Adipocyte (in vitro differentiated cells): Measurements from ENCODE around the gene TRIM24.

Source experiments
- DNase-seq: peaks from one replicate; pipeline ENCODE4 v3.0.0-alpha.2; 2015; ENCODE audit warnings: low read depth
- H3K27me3 ChIP-seq: replicated peaks from 2 replicates; pipeline ENCODE4 v1.7.0; 2013; ENCODE audit warnings: mild to moderate bottlenecking, low read length, moderate library complexity; ENCODE audit not compliant: control insufficient read depth, insufficient read depth
- H3K36me3 ChIP-seq: 2 replicates; pipeline ENCODE4 v1.7.0; 2013; ENCODE audit warnings: low read length, mild to moderate bottlenecking, moderate library complexity; ENCODE audit not compliant: control insufficient read depth, insufficient read depth, severe bottlenecking
- H3K4me1 ChIP-seq: 2 replicates; pipeline ENCODE4 v1.7.0; 2013; ENCODE audit warnings: mild to moderate bottlenecking, low read length, moderate library complexity; ENCODE audit not compliant: control insufficient read depth, insufficient read depth
- H3K4me3 ChIP-seq: 2 replicates; pipeline ENCODE4 v1.7.0; 2013; ENCODE audit warnings: mild to moderate bottlenecking, low read length, moderate library complexity
- H3K9ac ChIP-seq: 2 replicates; pipeline ENCODE4 v1.7.0; 2013; ENCODE audit warnings: mild to moderate bottlenecking, low read length, moderate library complexity
- H3K9me3 ChIP-seq: 2 replicates; pipeline ENCODE4 v1.7.0; 2013; ENCODE audit warnings: mild to moderate bottlenecking, low read length, moderate library complexity; ENCODE audit not compliant: control insufficient read depth

Gene TRIM24

GRCh38 chr7:138608275-138608674 is 148.2 kb downstream of the TRIM24 start:
- no peaks in the 10 kb centered on the region for H3K4me1 ChIP-seq
- DNase-seq = peak; percentile 8
- H3K9me3 ChIP-seq = no peaks in the 10 kb centered on the region
- no peak overlapping the region for H3K9ac ChIP-seq
- H3K36me3 ChIP-seq = no peaks in the 10 kb centered on the region
- no peak overlapping the region for H3K4me3 ChIP-seq
- no peaks in the 10 kb centered on the region for H3K27me3 ChIP-seq

- Histone ChIP-seq H3K4me1 (no peaks in the 10 kb centered on the region), H3K9me3 (no peaks in the 10 kb centered on the region), H3K36me3 (no peaks in the 10 kb centered on the region), H3K9ac (no peak overlapping the region), H3K4me3 (no peak overlapping the region), H3K27me3 (no peaks in the 10 kb centered on the region)
- no peak for DNase-seq
Observed at GRCh38 chr7:138610671-138611170, 150.7 kb downstream of the TRIM24 start.

DNA sequence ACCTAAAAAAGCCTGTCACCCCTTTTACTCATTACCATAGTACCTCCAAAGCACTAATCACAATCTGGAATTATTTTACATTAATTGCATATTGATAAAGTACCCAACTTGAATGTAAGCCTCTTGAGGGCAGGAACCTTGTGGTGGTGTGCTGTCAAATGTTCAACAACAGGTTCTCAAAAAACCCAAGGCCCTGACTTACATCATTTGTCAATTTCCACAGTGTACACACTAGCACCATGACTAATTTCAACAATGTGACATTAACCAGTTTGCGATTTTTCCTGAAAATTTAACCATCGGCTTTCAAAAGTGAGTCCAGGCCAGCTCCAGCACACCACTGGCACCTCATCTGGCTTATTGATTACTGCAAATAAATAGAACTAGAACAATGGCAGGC is 153.6 kb downstream of the TRIM24 start:
- no peak overlapping the region for H3K9ac ChIP-seq
- no peak for DNase-seq
- no peaks in the 10 kb centered on the region for H3K9me3 ChIP-seq
- H3K36me3 ChIP-seq = no peaks in the 10 kb centered on the region
- no peaks in the 10 kb centered on the region for H3K4me1 ChIP-seq
- H3K4me3 ChIP-seq = no peak overlapping the region
- no peaks in the 10 kb centered on the region for H3K27me3 ChIP-seq

DNA sequence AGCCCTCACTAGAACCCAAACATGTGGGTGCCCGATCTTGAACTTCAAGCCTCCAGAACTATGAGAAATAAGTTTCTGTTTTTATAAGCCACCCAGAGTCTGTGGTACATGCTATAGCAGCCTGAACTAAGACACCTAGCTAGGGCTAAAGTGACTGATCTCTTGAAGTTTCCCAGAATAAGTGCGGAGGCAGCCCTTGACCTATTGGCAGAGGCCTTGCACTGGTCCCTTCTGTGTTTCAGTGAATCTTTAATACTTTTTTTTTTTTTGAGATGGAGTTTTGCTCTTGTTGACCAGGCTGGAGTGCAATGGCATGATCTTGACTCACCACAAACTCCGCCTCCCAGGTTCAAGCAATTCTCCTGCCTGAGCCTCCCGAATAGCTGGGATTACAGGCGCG is 156.0 kb downstream of the TRIM24 start:
- H3K27me3 ChIP-seq = no peaks in the 10 kb centered on the region
- no peaks in the 10 kb centered on the region for H3K9me3 ChIP-seq
- H3K4me3 ChIP-seq = no peak overlapping the region
- H3K9ac ChIP-seq = no peak overlapping the region
- no peaks in the 10 kb centered on the region for H3K36me3 ChIP-seq
- no peaks in the 10 kb centered on the region for H3K4me1 ChIP-seq
- no peak for DNase-seq

- no peak for DNase-seq
- no peaks in the 10 kb centered on the region for H3K9me3 ChIP-seq
- H3K36me3 ChIP-seq = no peaks in the 10 kb centered on the region
- no peaks in the 10 kb centered on the region for H3K4me1 ChIP-seq
- no peak overlapping the region for H3K4me3 ChIP-seq
- no peak overlapping the region for H3K9ac ChIP-seq
- H3K27me3 ChIP-seq = no peaks in the 10 kb centered on the region
Observed at GRCh38 chr7:138618506-138618905, 158.4 kb downstream of the TRIM24 start.

GRCh38 chr7:138618933-138619332 is 158.9 kb downstream of the TRIM24 start:
- no peak overlapping the region for H3K4me3 ChIP-seq
- no peak for DNase-seq
- no peaks in the 10 kb centered on the region for H3K36me3 ChIP-seq
- no peaks in the 10 kb centered on the region for H3K27me3 ChIP-seq
- no peaks in the 10 kb centered on the region for H3K4me1 ChIP-seq
- no peak overlapping the region for H3K9ac ChIP-seq
- H3K9me3 ChIP-seq = no peaks in the 10 kb centered on the region

DNA sequence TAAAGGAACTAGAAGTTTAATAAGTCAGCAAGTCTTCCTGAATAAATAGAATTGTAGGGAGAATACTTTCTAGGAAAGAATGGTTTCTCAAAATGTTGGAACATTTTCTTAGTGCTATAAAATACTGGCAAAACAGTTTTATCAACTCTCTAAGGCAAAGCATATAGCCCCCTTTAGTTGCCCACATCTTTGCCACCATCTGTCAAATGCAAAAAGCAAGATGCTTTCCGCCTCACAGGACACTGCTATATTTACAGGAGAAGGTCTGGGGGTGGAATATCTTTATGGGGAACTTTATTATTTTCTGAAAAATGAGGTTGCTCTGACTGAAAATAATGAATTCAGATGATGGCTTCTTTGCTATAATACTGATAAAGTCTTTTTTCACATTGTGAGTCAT is 162.8 kb downstream of the TRIM24 start:
- Histone ChIP-seq H3K4me3 (no peak overlapping the region), H3K36me3 (no peaks in the 10 kb centered on the region), H3K9me3 (no peaks in the 10 kb centered on the region), H3K4me1 (no peaks in the 10 kb centered on the region), H3K9ac (no peak overlapping the region), H3K27me3 (no peaks in the 10 kb centered on the region)
- no peak for DNase-seq

DNA sequence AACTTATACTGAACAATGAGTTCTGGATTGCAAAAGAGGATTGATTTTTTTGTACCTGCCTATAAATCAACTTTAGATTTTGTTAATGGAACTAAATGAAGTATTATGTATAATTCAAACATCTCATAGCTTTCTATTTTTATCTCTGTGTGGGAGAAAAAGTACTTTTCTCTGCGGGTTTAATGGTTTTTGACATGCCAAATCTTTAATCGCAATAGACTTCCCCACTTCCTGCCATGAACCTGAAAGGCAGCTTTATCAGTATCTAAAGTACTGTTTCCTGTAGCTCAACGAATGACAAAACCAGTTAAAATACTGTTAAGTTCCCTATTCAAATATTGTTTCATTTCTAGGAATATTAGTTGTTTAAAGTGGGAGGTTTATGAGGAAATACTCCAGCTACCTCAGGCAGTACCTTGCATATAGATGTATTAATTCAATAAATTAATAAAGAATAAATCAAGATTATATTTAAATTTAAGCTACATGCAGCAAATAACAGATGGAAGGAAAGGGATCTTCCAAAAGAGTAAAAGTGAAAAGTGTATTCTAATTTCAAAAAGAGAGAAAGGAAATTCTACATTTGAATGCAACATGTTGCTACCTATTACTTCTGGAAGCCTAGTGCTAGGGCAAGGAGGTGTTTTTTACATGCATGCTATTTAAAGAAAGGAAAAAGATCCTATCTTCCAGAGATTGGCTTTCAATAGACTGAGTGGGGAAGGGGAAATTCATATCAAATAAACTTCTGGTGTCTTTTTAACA is 165.2 kb downstream of the TRIM24 start:
- DNase-seq = no peak

GRCh38 chr7:138625849-138626230 is 165.8 kb downstream of the TRIM24 start:
- Histone ChIP-seq H3K9ac (no peak overlapping the region), H3K27me3 (no peaks in the 10 kb centered on the region), H3K36me3 (no peaks in the 10 kb centered on the region), H3K4me3 (no peak overlapping the region), H3K4me1 (no peaks in the 10 kb centered on the region), H3K9me3 (peaks cover 2% of the 10 kb centered on the region)
- no peak for DNase-seq

More for the DNA sequence above, 165.2 kb downstream of the TRIM24 start:
- no peaks in the 10 kb centered on the region for H3K36me3 ChIP-seq
- H3K27me3 ChIP-seq = no peaks in the 10 kb centered on the region
- peaks cover 2% of the 10 kb centered on the region for H3K9me3 ChIP-seq
- H3K9ac ChIP-seq = no peak overlapping the region
- H3K4me3 ChIP-seq = no peak overlapping the region
- H3K4me1 ChIP-seq = no peaks in the 10 kb centered on the region

GRCh38 chr7:138626846-138627245 is 166.8 kb downstream of the TRIM24 start:
- H3K4me3 ChIP-seq = no peak overlapping the region
- H3K4me1 ChIP-seq = no peaks in the 10 kb centered on the region
- no peak overlapping the region for H3K9ac ChIP-seq
- DNase-seq = no peak
- H3K27me3 ChIP-seq = no peaks in the 10 kb centered on the region
- peaks cover 2% of the 10 kb centered on the region for H3K9me3 ChIP-seq
- no peaks in the 10 kb centered on the region for H3K36me3 ChIP-seq

- Histone ChIP-seq H3K9me3 (peaks cover 2% of the 10 kb centered on the region), H3K27me3 (no peaks in the 10 kb centered on the region), H3K36me3 (no peaks in the 10 kb centered on the region), H3K4me3 (no peak overlapping the region), H3K4me1 (no peaks in the 10 kb centered on the region), H3K9ac (no peak overlapping the region)
- no peak for DNase-seq
Observed at GRCh38 chr7:138627361-138627760, 167.3 kb downstream of the TRIM24 start.
